Colonic mucosa (tissue), 4 donors: Measurements from ENCODE around the gene RARS2. TPM values are rescaled to one million over a fixed set of nuclear protein-coding genes. Genes with fewer than 3 reads are reported as not detected.

Experiments
- DNase-seq: peaks from one replicate; pipeline ENCODE4 v3.0.0-alpha.2; 2020
- H3K27ac ChIP-seq: fragments of 200-600 bp; one replicate; pipeline ENCODE4 v1.8.0; 2021
- H3K27me3 ChIP-seq: fragments of 200-600 bp; one replicate; pipeline ENCODE4 v1.8.0; 2021
- H3K36me3 ChIP-seq: fragments of 200-600 bp; one replicate; pipeline ENCODE4 v1.8.0; 2021
- H3K4me1 ChIP-seq: fragments of 200-600 bp; one replicate; pipeline ENCODE4 v1.8.0; 2021; ENCODE audit warnings: mild to moderate bottlenecking
- H3K4me3 ChIP-seq: fragments of 200-600 bp; one replicate; pipeline ENCODE4 v1.8.0; 2021
- H3K9ac ChIP-seq, 2 donors: one replicate each; pipeline ENCODE4 v1.7.0; 2013; ENCODE audit warnings: control low read depth in 2 of 2, low read depth in 2 of 2, low read length in 2 of 2
- H3K9me3 ChIP-seq: fragments of 200-600 bp; one replicate; pipeline ENCODE4 v1.8.0; 2021
- CTCF ChIP-seq: fragments of 200-600 bp; IDR thresholded peaks from one replicate; pipeline ENCODE4 v1.8.0; 2022; ENCODE audit warnings: antibody characterized with exemption, mild to moderate bottlenecking
- intact Hi-C: fragments of 100-400 bp; cut with DNase I; formaldehyde crosslinking; loops from one replicate; pipeline ENCODE4 v1.14.1; 2022
- total RNA-seq, 2 donors: library from RNA; stranded (reverse); fragmentation: NEBNext Ultra II Directional in 1 of 2; extraction: Animal tissue kit (Norgen Biotek cat#: 25700) in 1 of 2; gene quantifications; one replicate each; pipeline ENCODE4 v1.2.1, GENCODE V29; 2021
- donor health status: healthy.
- donor health status: DM: no; HTN: no; CAD: no.
- donor health status: DM: no; HTN: no; CAD: no.

The RARS2 gene
- total RNA-seq, 2 donors from 2014 or later, result 24.7 to 28.2 TPM

- Histone ChIP-seq H3K27ac (no peak overlapping the region), H3K36me3 (no peaks in the 10 kb centered on the region), H3K9ac (no peak overlapping the region), H3K27me3 (no peaks in the 10 kb centered on the region), H3K4me1 (no peaks in the 10 kb centered on the region), H3K9me3 (no peaks in the 10 kb centered on the region), H3K4me3 (no peak overlapping the region)
- TF ChIP-seq CTCF, result no peak
- no peak for DNase-seq
- intact Hi-C loops, result no loop called here
These were observed 34.3 kb downstream of the RARS2 start for GRCh38 chr6:87555506-87555905.

- DNase-seq, result no peak
- H3K4me3 ChIP-seq, result no peak overlapping the region
- no peaks in the 10 kb centered on the region for H3K9me3 ChIP-seq
- intact Hi-C loops, result no loop called here
- H3K27me3 ChIP-seq, result no peaks in the 10 kb centered on the region
- no peak for TF ChIP-seq CTCF
- no peaks in the 10 kb centered on the region for H3K4me1 ChIP-seq
- H3K36me3 ChIP-seq, result no peaks in the 10 kb centered on the region
- H3K9ac ChIP-seq, result no peak overlapping the region
- H3K27ac ChIP-seq, result no peak overlapping the region
These were observed 36.5 kb downstream of the RARS2 start for GRCh38 chr6:87553159-87553765.

- TF ChIP-seq CTCF, result no peak
- Histone ChIP-seq H3K36me3 (no peaks in the 10 kb centered on the region), H3K4me1 (no peaks in the 10 kb centered on the region), H3K27me3 (no peaks in the 10 kb centered on the region), H3K4me3 (no peak overlapping the region), H3K27ac (no peak overlapping the region), H3K9ac (no peak overlapping the region), H3K9me3 (no peaks in the 10 kb centered on the region)
- intact Hi-C loops, result no loop called here
- DNase-seq, result no peak
These were observed 38.0 kb downstream of the RARS2 start for GRCh38 chr6:87551799-87552198.

- Histone ChIP-seq H3K9me3 (no peaks in the 10 kb centered on the region), H3K4me1 (no peaks in the 10 kb centered on the region), H3K36me3 (peaks cover 5% of the 10 kb centered on the region), H3K9ac (no peak overlapping the region), H3K27ac (no peak overlapping the region), H3K4me3 (no peak overlapping the region), H3K27me3 (no peaks in the 10 kb centered on the region)
- no peak for DNase-seq
- TF ChIP-seq CTCF, result no peak
- intact Hi-C loops, result no loop called here
These were observed 45.4 kb downstream of the RARS2 start for GRCh38 chr6:87544474-87544735.

GRCh38 chr6:87543696-87544473 is 45.9 kb downstream of the RARS2 start:
- DNase-seq, result no peak
- no peak for TF ChIP-seq CTCF
- no peaks in the 10 kb centered on the region for H3K27me3 ChIP-seq
- intact Hi-C loops, result no loop called here
- no peak overlapping the region for H3K4me3 ChIP-seq
- no peak overlapping the region for H3K27ac ChIP-seq
- H3K4me1 ChIP-seq, result no peaks in the 10 kb centered on the region
- no peaks in the 10 kb centered on the region for H3K9me3 ChIP-seq
- H3K9ac ChIP-seq, result no peak overlapping the region
- peaks cover 5% of the 10 kb centered on the region for H3K36me3 ChIP-seq
